B cell (primary cell): ENCODE results near the gene L2HGDH. TPM values are rescaled to one million over a fixed set of nuclear protein-coding genes. Genes with fewer than 3 reads are reported as not detected.
"Not testable (repeated sequence)": the region's sequence is repeated elsewhere in the genome, so short reads cannot be mapped to it uniquely, and the experiment has no call there.

Experiments
- ATAC-seq: fragments of 200-7000 bp; cut with Tn5 transposase; one replicate; pipeline ENCODE4 v1.10.0; 2021; ENCODE audit warnings: low read depth, mild to moderate bottlenecking, moderate number of reproducible peaks, moderate library complexity
- CTCF ChIA-PET: fragments of 350-600 bp; sonication (Branson Sonifier 250); formaldehyde crosslinking; loops from one replicate; lab custom pipeline; 2021; ENCODE audit warnings: antibody characterized with exemption, inconsistent platforms; lab: Charles Lee
- POLR2A ChIA-PET: fragments of 350-600 bp; sonication (Branson Sonifier 250); formaldehyde crosslinking; loops from one replicate; lab custom pipeline; 2021; ENCODE audit warnings: antibody characterized with exemption; lab: Charles Lee
- DNase-seq: peaks from one replicate; pipeline ENCODE4 v3.0.0; 2013
- H2AFZ ChIP-seq: 2 replicates; pipeline ENCODE4 v1.6.1; 2012; ENCODE audit warnings: mild to moderate bottlenecking, low read depth, low read length; ENCODE audit not compliant: insufficient read depth, poor library complexity, severe bottlenecking
- H3K27ac ChIP-seq, 2 donors: 1 replicate in 1 of 2; 2 replicates in 1 of 2; pipeline ENCODE4 v1.5.1; 2012 to 2013; ENCODE audit warnings: low read length in 2 of 2, mild to moderate bottlenecking in 2 of 2, moderate library complexity in 1 of 2
- H3K27me3 ChIP-seq, 4 experiments: fragments of 200-600 bp in 1 of 4; sonication (generic) in 1 of 4; replicated peaks in 1 of 4; 1 replicate in 2 of 4; 2 replicates in 2 of 4; pipeline versions ENCODE4 v1.6.1 to v1.7.0; 2013 to 2016; ENCODE audit warnings: low read length in 3 of 4, mild to moderate bottlenecking in 2 of 4, mixed read lengths in 1 of 4, moderate library complexity in 1 of 4; ENCODE audit not compliant: insufficient read depth in 4 of 4, control insufficient read depth in 3 of 4; ENCODE audit errors: control extremely low read depth in 1 of 4
- H3K36me3 ChIP-seq, 2 experiments: replicated peaks in 1 of 2; 1 replicate in 1 of 2; 2 replicates in 1 of 2; pipeline versions ENCODE4 v1.6.1 to v1.7.1; 2013; ENCODE audit warnings: low read length in 1 of 2; ENCODE audit not compliant: insufficient read depth in 2 of 2, control insufficient read depth in 1 of 2; ENCODE audit errors: control extremely low read depth in 1 of 2, extremely low read depth in 1 of 2
- H3K4me1 ChIP-seq, 2 donors: fragments of 200-600 bp in 1 of 2; sonication (generic) in 1 of 2; 1 replicate in 1 of 2; 2 replicates in 1 of 2; pipeline versions ENCODE4 v1.5.1 to v1.6.1; 2013 to 2017; ENCODE audit warnings: low read length in 2 of 2; ENCODE audit not compliant: control insufficient read depth in 2 of 2, insufficient read depth in 2 of 2
- H3K4me2 ChIP-seq: replicated peaks from 2 replicates; pipeline ENCODE3; 2012; ENCODE audit warnings: mild to moderate bottlenecking, low read depth, low read length; ENCODE audit not compliant: poor library complexity, severe bottlenecking
- H3K4me3 ChIP-seq, 5 experiments: fragments of 200-600 bp in 1 of 5; sonication (generic) in 1 of 5; 1 replicate in 3 of 5; 2 replicates in 2 of 5; pipeline versions ENCODE4 v1.5.1 to v1.7.0; 2011 to 2016; ENCODE audit warnings: low read length in 4 of 5, mild to moderate bottlenecking in 4 of 5, low read depth in 2 of 5, control low read depth in 1 of 5, moderate library complexity in 1 of 5; ENCODE audit not compliant: insufficient read depth in 1 of 5; ENCODE audit errors: control extremely low read depth in 1 of 5, extremely low read depth in 1 of 5
- H3K79me2 ChIP-seq: fragments of 200-600 bp; sonication (generic); one replicate; pipeline ENCODE4 v1.6.0; 2016; ENCODE audit warnings: low read length; ENCODE audit not compliant: control insufficient read depth, insufficient read depth
- H3K9ac ChIP-seq: fragments of 200-600 bp; sonication (generic); 2 replicates; pipeline ENCODE4 v1.6.1; 2017; ENCODE audit warnings: mild to moderate bottlenecking, low read length, moderate library complexity
- H3K9me3 ChIP-seq, 3 donors: one replicate each; pipeline versions ENCODE4 v1.6.1 to v1.7.1; 2013; ENCODE audit warnings: low read length in 2 of 3; ENCODE audit not compliant: control insufficient read depth in 2 of 3, insufficient read depth in 1 of 3; ENCODE audit errors: control extremely low read depth in 1 of 3
- H4K20me1 ChIP-seq: 2 replicates; pipeline ENCODE4 v1.6.0; 2012; ENCODE audit warnings: mild to moderate bottlenecking, low read length; ENCODE audit not compliant: insufficient read depth, control insufficient read depth, poor library complexity, severe bottlenecking
- H3K27ac Mint-ChIP-seq: one replicate; pipeline ENCODE4 v1.8.0; 2021; ENCODE audit warnings: mixed read lengths
- H3K27me3 Mint-ChIP-seq: one replicate; pipeline ENCODE4 v1.8.0; 2021; ENCODE audit warnings: mixed read lengths
- H3K4me1 Mint-ChIP-seq: one replicate; pipeline ENCODE4 v1.8.0; 2021; ENCODE audit warnings: mixed read lengths
- H3K4me3 Mint-ChIP-seq: one replicate; pipeline ENCODE4 v1.8.0; 2021; ENCODE audit warnings: mixed read lengths
- H3K9me3 Mint-ChIP-seq: one replicate; pipeline ENCODE4 v1.8.0; 2022; ENCODE audit warnings: mixed read lengths; ENCODE audit not compliant: insufficient read depth
- EZH2 ChIP-seq: IDR thresholded peaks from 2 replicates; pipeline ENCODE4 v1.6.1; 2012; ENCODE audit warnings: borderline replicate concordance, low read depth, mild to moderate bottlenecking, moderate library complexity, low read length; ENCODE audit not compliant: insufficient read depth, poor library complexity, severe bottlenecking
- WGBS: methylation state at CpG from one replicate; pipeline ENCODE4 v1.1.5; 2013; ENCODE audit warnings: missing lambda C conversion rate; ENCODE audit not compliant: insufficient coverage; 5-methylcytosine and 5-hydroxymethylcytosine counted together
- intact Hi-C: fragments of 100-400 bp; cut with micrococcal nuclease; formaldehyde crosslinking; loops from one replicate; pipeline ENCODE4 v1.10.0; 2022
- polyA plus RNA-seq: library from polyadenylated mRNA; depleted of rRNA; stranded (reverse); fragments of >200 nt; gene quantifications from 2 replicates; pipeline ENCODE4 v1.2.3, GENCODE V29; 2012
- total RNA-seq, 2 donors: library from RNA; stranded (reverse); fragments of 120-200 nt in 1 of 2; gene quantifications; 1 replicate in 1 of 2; 2 replicates in 1 of 2; pipeline versions ENCODE4 v1.2.3 to v1.2.4, GENCODE V29; 2013 to 2022
- TF ChIP-seq, protein P1 (sequence below): fragments of 200-600 bp; IDR thresholded peaks from one replicate; pipeline ENCODE4 v1.8.0; 2022; ENCODE audit warnings: antibody characterized with exemption, mild to moderate bottlenecking

The L2HGDH gene
- total and polyA plus RNA-seq, 2 donors (not counting 1 experiment from before 2014, with no cell fraction given): 1.1 to 5.5 TPM

DNA sequence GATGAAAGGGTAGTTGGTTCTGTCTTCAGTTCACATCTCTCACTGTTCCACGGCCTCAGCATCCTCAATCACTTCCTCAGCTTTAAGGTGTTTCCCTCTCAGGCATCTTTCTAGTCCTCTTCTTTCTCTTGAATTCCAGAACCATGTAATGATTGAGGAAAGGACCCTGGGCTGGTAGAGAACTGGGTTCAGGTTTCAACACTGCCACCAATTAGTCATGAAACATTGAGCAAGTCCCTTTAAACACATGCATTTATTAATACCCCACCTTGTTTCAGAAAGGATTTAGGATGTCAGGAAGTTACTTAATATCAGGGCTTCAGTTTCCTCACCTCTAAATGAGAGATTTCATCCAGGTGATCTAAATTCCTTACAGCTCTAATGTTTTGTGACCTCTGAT, 7.3 kb upstream of the L2HGDH start:
- POLR2A ChIA-PET: interaction anchor here (0.5 kb wide), 1 partner anchor 23 kb away, joined by 10 read pairs; no protein-coding TSS in a partner anchor
- no peaks in the 10 kb centered on the region for H3K27me3 ChIP-seq

GRCh38 chr14:50318031-50318626, 6.1 kb upstream of the L2HGDH start:
- POLR2A ChIA-PET: no interaction called here
- no peak for TF ChIP-seq EZH2
- TF ChIP-seq, protein P1, sequence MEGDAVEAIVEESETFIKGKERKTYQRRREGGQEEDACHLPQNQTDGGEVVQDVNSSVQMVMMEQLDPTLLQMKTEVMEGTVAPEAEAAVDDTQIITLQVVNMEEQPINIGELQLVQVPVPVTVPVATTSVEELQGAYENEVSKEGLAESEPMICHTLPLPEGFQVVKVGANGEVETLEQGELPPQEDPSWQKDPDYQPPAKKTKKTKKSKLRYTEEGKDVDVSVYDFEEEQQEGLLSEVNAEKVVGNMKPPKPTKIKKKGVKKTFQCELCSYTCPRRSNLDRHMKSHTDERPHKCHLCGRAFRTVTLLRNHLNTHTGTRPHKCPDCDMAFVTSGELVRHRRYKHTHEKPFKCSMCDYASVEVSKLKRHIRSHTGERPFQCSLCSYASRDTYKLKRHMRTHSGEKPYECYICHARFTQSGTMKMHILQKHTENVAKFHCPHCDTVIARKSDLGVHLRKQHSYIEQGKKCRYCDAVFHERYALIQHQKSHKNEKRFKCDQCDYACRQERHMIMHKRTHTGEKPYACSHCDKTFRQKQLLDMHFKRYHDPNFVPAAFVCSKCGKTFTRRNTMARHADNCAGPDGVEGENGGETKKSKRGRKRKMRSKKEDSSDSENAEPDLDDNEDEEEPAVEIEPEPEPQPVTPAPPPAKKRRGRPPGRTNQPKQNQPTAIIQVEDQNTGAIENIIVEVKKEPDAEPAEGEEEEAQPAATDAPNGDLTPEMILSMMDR: peak; percentile 86

More for the DNA sequence above, 7.3 kb upstream of the L2HGDH start:
- Histone ChIP-seq H2AFZ (no peak overlapping the region), H3K9me3 (no peaks in the 10 kb centered on the region), H3K79me2 (peaks cover 60% of the 10 kb centered on the region), H3K36me3 (peaks cover 3% of the 10 kb centered on the region in 2 experiments), H3K27ac (no peak overlapping the region), H3K4me3 (no peak overlapping the region), H4K20me1 (peaks cover 15% of the 10 kb centered on the region), H3K9ac (no peak overlapping the region), H3K4me2 (no peak overlapping the region), H3K4me1 (peaks cover 10% of the 10 kb centered on the region in 2 donors)
- H3K4me1 Mint-ChIP-seq: peaks cover 20% of the 10 kb centered on the region
- WGBS: no CpG with 5 or more reads among the region's 1 CpG
- no peak for DNase-seq
- no peak for TF ChIP-seq EZH2
- TF ChIP-seq, protein P1: no peak
- CTCF ChIA-PET: interaction anchor here (0.6 to 3.7 kb wide), 9 partner anchors 8 to 470 kb away, joined by 3 to 27 read pairs (median 9); partner anchors contain the start of genes CDKL1, DMAC2L, L2HGDH and MAP4K5
- intact Hi-C loops: loop anchor here (10.0 kb wide), 1 partner anchor 506 kb away; no protein-coding TSS in a partner anchor
- H3K4me3 Mint-ChIP-seq: no peak overlapping the region
- H3K27me3 Mint-ChIP-seq: no peaks in the 10 kb centered on the region
- H3K27ac Mint-ChIP-seq: no peak overlapping the region
- no peak for ATAC-seq
- no peaks in the 10 kb centered on the region for H3K9me3 Mint-ChIP-seq

DNA sequence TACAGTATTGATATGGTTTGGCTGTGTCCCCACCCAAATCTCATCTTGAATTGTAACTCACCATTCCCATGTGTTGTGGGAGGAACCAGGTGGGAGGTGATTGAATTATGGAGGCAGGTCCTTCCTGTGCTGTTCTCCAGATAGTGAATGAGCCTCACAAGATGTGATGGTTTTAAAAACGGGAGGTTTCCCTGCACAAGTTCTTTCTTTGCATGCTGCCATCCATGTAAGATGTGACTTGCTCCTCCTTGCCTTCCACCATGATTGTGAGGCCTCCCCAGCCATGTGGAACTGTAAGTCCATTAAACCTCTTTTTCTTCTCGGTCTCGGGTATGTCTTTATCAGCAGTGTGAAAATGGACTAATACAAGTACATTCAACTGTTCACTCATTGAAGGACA, 2.1 kb upstream of the L2HGDH start:
- H3K9me3 ChIP-seq, POLR2A ChIA-PET: not testable (repeated sequence)

More at GRCh38 chr14:50318031-50318626, 6.1 kb upstream of the L2HGDH start:
- no CpG with 5 or more reads among the region's 4 CpGs for WGBS
- Histone ChIP-seq H3K9me3 (no peaks in the 10 kb centered on the region), H3K79me2 (peaks cover 71% of the 10 kb centered on the region), H3K4me3 (no peak overlapping the region), H3K27ac (no peak overlapping the region), H3K27me3 (no peaks in the 10 kb centered on the region), H3K9ac (no peak overlapping the region), H2AFZ (no peak overlapping the region), H3K4me2 (no peak overlapping the region), H4K20me1 (peaks cover 15% of the 10 kb centered on the region), H3K4me1 (peaks cover 14% of the 10 kb centered on the region in 2 donors), H3K36me3 (peaks cover 0 to 3% of the 10 kb centered on the region in 2 experiments)
- intact Hi-C loops: loop anchor here (10.0 kb wide), 1 partner anchor 507 kb away; no protein-coding TSS in a partner anchor
- CTCF ChIA-PET: interaction anchor here (0.7 to 2.7 kb wide), 17 partner anchors 9 to 504 kb away, joined by 3 to 12 read pairs (median 4); partner anchors contain the start of gene MAP4K5
- Mint-ChIP-seq H3K9me3 (no peaks in the 10 kb centered on the region), H3K27me3 (no peaks in the 10 kb centered on the region), H3K4me3 (no peak overlapping the region), H3K4me1 (peaks cover 31% of the 10 kb centered on the region), H3K27ac (no peak overlapping the region)
- DNase-seq (peak; percentile 14), ATAC-seq (no peak)

More for the DNA sequence above, 2.1 kb upstream of the L2HGDH start:
- DNase-seq, CTCF ChIA-PET, H3K27me3 ChIP-seq, H3K27me3 Mint-ChIP-seq, H3K4me2 ChIP-seq, H3K9me3 Mint-ChIP-seq, ATAC-seq, H2AFZ ChIP-seq, H3K27ac Mint-ChIP-seq, H3K9ac ChIP-seq, H3K4me3 ChIP-seq, H3K27ac ChIP-seq, H3K36me3 ChIP-seq: not testable (repeated sequence)
- WGBS: 89% methylated on average over 1 of the region's 3 CpGs
- H3K4me1 Mint-ChIP-seq: peaks cover 44% of the 10 kb centered on the region
- H3K4me3 Mint-ChIP-seq: peak overlapping the region; percentile 48
- H3K79me2 ChIP-seq: peaks cover 65% of the 10 kb centered on the region
- peaks cover 12% of the 10 kb centered on the region for H4K20me1 ChIP-seq
- H3K4me1 ChIP-seq: peaks cover 13 to 16% of the 10 kb centered on the region in 2 donors
- intact Hi-C loops: loop anchor here (5.0 to 10.0 kb wide), 5 partner anchors 353 to 1673 kb away; partner anchors contain the start of genes KLHDC2, RTRAF and SAV1
